HG03571 (cell line): Measurements from ENCODE around the gene EPB41L4A.

Experiments used
- ATAC-seq: cut with Tn5 transposase; IDR thresholded peaks from one replicate; pipeline ENCODE4 v1.9.1; 2021; ENCODE audit not compliant: unreplicated experiment

The EPB41L4A gene

GRCh38 chr5:112121258-112121657 lies 297.8 kb downstream of the EPB41L4A start:
- no peak for ATAC-seq

- ATAC-seq, result no peak
Measured at GRCh38 chr5:112119969-112120368, 299.1 kb downstream of the EPB41L4A start.

GRCh38 chr5:112119508-112119907 lies 299.6 kb downstream of the EPB41L4A start:
- no peak for ATAC-seq

GRCh38 chr5:112117551-112117950 lies 301.5 kb downstream of the EPB41L4A start:
- ATAC-seq, result no peak

GRCh38 chr5:112116371-112116770 lies 302.7 kb downstream of the EPB41L4A start:
- ATAC-seq, result peak; percentile 53

GRCh38 chr5:112113565-112113964 lies 305.5 kb downstream of the EPB41L4A start:
- ATAC-seq, result no peak
